PC-3 (cell line): Measurements from ENCODE around the gene BORCS5. TPM values are rescaled to one million over a fixed set of nuclear protein-coding genes. Genes with fewer than 3 reads are reported as not detected.
"Not testable (repeated sequence)": the region's sequence is repeated elsewhere in the genome, so short reads cannot be mapped to it uniquely, and the experiment has no call there.

ENCODE experiments used
- ATAC-seq: fragments of 200-7000 bp; cut with Tn5 transposase; 2 replicates; pipeline ENCODE4 v1.9.1; 2020; ENCODE audit warnings: mild to moderate bottlenecking, moderate library complexity
- BruUV-seq: library from RNA; stranded (reverse); fragments of 400-500 nt; replicated peaks from 2 replicates; lab custom pipeline; 2021; lab: Mats Ljungman, UMichigan
- CTCF ChIA-PET: fragments of 300-600 bp; sonication (Branson Sonifier 250); formaldehyde crosslinking; loops from one replicate; lab custom pipeline; 2022; ENCODE audit warnings: antibody characterized with exemption; lab: Charles Lee
- POLR2A ChIA-PET: fragments of 300-600 bp; sonication (Branson Sonifier 250); formaldehyde crosslinking; loops from one replicate; lab custom pipeline; 2022; ENCODE audit warnings: antibody characterized with exemption; ENCODE audit not compliant: unreplicated experiment; lab: Charles Lee
- DNase-seq: peaks from one replicate; pipeline ENCODE4 v3.0.0-alpha.2; 2015
- H2AFZ ChIP-seq: fragments of 300-600 bp; sonication (generic); 2 replicates; pipeline ENCODE4 v1.6.0; 2016; ENCODE audit warnings: antibody characterized with exemption, low read length
- H3F3A ChIP-seq: fragments of 300-600 bp; sonication (generic); one replicate; pipeline ENCODE4 v1.6.0; 2017; ENCODE audit warnings: antibody characterized with exemption, low read length, control low read depth, mild to moderate bottlenecking; ENCODE audit not compliant: unreplicated experiment
- H3K27ac ChIP-seq: fragments of 300-600 bp; sonication (generic); 2 replicates; pipeline ENCODE4 v1.5.1; 2016; ENCODE audit warnings: mild to moderate bottlenecking, low read length
- H3K27me3 ChIP-seq: fragments of 300-600 bp; sonication (generic); 2 replicates; pipeline ENCODE4 v1.6.1; 2016; ENCODE audit warnings: low read length, mixed read lengths
- H3K36me3 ChIP-seq: fragments of 300-600 bp; sonication (generic); 2 replicates; pipeline ENCODE4 v1.6.1; 2016; ENCODE audit warnings: low read depth, mixed run types, low read length, mixed read lengths
- H3K4me1 ChIP-seq: fragments of 300-600 bp; sonication (generic); 2 replicates; pipeline ENCODE4 v1.5.1; 2016; ENCODE audit warnings: low read length; ENCODE audit not compliant: insufficient read depth
- H3K4me2 ChIP-seq: fragments of 300-600 bp; sonication (generic); 2 replicates; pipeline ENCODE4 v1.6.0; 2016; ENCODE audit warnings: low read length
- H3K4me3 ChIP-seq: fragments of 300-600 bp; sonication (generic); 2 replicates; pipeline ENCODE4 v1.5.1; 2016; ENCODE audit warnings: mild to moderate bottlenecking, low read length, mixed read lengths
- H3K79me2 ChIP-seq: fragments of 300-600 bp; sonication (generic); 2 replicates; pipeline ENCODE4 v1.6.1; 2017; ENCODE audit warnings: low read length, mixed read lengths
- H3K9ac ChIP-seq: fragments of 300-600 bp; sonication (generic); 2 replicates; pipeline ENCODE4 v1.6.0; 2016; ENCODE audit warnings: mild to moderate bottlenecking, low read length
- H3K9me2 ChIP-seq: fragments of 300-600 bp; sonication (generic); replicated peaks from 2 replicates; pipeline ENCODE4 v1.6.1; 2016; ENCODE audit warnings: mixed run types, low read length, mixed read lengths
- H3K9me3 ChIP-seq: fragments of 300-600 bp; sonication (generic); 2 replicates; pipeline ENCODE4 v1.6.1; 2016; ENCODE audit warnings: low read length, mixed read lengths
- H4K20me1 ChIP-seq: fragments of 300-600 bp; sonication (generic); 2 replicates; pipeline ENCODE4 v1.6.1; 2016; ENCODE audit warnings: low read length, mixed read lengths
- EZH2 ChIP-seq: fragments of 300-600 bp; sonication (generic); IDR thresholded peaks from one replicate; pipeline ENCODE4 v1.6.1; 2017; ENCODE audit warnings: antibody characterized with exemption, mild to moderate bottlenecking, low read length; ENCODE audit not compliant: unreplicated experiment
- EZH2phosphoT487 ChIP-seq: fragments of 300-600 bp; sonication (generic); IDR thresholded peaks from 2 replicates; pipeline ENCODE4 v1.6.1; 2018; ENCODE audit warnings: mild to moderate bottlenecking, antibody characterized with exemption, low read length, borderline replicate concordance
- intact Hi-C: fragments of 100-400 bp; cut with micrococcal nuclease; formaldehyde crosslinking; loops from 2 replicates; pipeline ENCODE4 v1.9.0; 2023
- total RNA-seq: library from RNA; depleted of rRNA; stranded (reverse); fragments of >200 nt; gene quantifications from 2 replicates; pipeline ENCODE4 v1.2.3, GENCODE V29; 2014
- TF ChIP-seq, protein P1 (sequence below): fragments of 300-600 bp; sonication (generic); conservative IDR thresholded peaks from 2 replicates; pipeline ENCODE4 v1.5.1; 2017; ENCODE audit warnings: antibody characterized with exemption, low read depth, mild to moderate bottlenecking, low read length

BORCS5 gene
- total RNA-seq, 1 experiment from 2014 or later = 2.3 TPM

DNA sequence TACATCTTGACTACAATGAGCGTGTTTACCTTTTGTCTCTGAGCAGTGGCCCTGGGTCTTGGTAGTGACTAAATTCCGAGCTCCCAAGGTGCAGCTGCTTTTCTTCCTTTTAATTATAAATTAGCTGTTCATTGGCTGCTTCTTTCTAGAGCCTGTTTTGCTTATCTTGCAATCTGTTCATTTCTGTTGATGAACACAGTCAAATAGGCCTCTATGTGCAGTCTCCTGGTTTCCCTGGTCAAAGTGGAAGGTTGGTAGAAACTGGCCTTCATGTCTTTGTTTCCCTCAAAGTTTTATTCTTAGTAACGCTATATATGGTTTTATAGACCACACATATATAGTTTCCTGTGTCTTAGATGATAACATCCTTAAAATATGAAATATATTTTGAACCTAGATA, 111.7 kb downstream of the BORCS5 start:
- BruUV-seq = no TSS peak
- Histone ChIP-seq H3K27ac (peak overlapping the region; percentile 70), H3K4me1 (peaks cover 22% of the 10 kb centered on the region), H3K9me3 (no peaks in the 10 kb centered on the region), H3K27me3 (no peaks in the 10 kb centered on the region), H2AFZ (no peak overlapping the region), H3K9ac (peak overlapping the region; percentile 26; the same call in 1 of the 2 replicates), H3K4me2 (no peak overlapping the region), H3K79me2 (no peaks in the 10 kb centered on the region), H3K36me3 (no peaks in the 10 kb centered on the region), H3K9me2 (no peaks in the 10 kb centered on the region), H3F3A (no peaks in the 10 kb centered on the region), H4K20me1 (no peaks in the 10 kb centered on the region), H3K4me3 (no peak overlapping the region)
- POLR2A ChIA-PET = no interaction called here
- no peak for DNase-seq
- CTCF ChIA-PET = no interaction called here
- TF ChIP-seq, protein P1, sequence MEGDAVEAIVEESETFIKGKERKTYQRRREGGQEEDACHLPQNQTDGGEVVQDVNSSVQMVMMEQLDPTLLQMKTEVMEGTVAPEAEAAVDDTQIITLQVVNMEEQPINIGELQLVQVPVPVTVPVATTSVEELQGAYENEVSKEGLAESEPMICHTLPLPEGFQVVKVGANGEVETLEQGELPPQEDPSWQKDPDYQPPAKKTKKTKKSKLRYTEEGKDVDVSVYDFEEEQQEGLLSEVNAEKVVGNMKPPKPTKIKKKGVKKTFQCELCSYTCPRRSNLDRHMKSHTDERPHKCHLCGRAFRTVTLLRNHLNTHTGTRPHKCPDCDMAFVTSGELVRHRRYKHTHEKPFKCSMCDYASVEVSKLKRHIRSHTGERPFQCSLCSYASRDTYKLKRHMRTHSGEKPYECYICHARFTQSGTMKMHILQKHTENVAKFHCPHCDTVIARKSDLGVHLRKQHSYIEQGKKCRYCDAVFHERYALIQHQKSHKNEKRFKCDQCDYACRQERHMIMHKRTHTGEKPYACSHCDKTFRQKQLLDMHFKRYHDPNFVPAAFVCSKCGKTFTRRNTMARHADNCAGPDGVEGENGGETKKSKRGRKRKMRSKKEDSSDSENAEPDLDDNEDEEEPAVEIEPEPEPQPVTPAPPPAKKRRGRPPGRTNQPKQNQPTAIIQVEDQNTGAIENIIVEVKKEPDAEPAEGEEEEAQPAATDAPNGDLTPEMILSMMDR = no peak
- no peak for TF ChIP-seq EZH2phosphoT487
- no peak for TF ChIP-seq EZH2
- ATAC-seq = no peak
- intact Hi-C loops = no loop called here

DNA sequence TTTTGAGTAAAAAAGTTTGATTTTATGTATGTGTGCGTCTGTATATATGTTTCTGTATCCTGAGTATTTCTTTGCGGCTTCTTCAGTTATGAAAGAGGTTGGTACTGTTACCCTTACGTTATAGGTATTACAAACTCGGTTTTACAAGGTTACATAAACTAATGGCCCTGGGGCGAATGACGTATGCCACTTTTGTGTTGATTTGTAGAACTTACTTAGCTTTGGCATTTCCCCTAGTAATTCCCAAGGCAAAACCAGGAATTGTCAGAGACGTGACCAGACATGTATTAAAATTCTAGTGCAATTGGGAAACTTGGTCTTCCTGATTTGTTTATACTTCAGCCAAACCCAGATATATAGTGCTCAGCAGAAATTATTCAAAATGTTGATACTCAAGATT, 112.5 kb downstream of the BORCS5 start:
- H3K36me3 ChIP-seq = no peaks in the 10 kb centered on the region
- ChIA-PET POLR2A (interaction anchor here (0.6 kb wide), 2 partner anchors 15 to 79 kb away, joined by 3 to 5 read pairs; no protein-coding TSS in a partner anchor), CTCF (no interaction called here)
- TF ChIP-seq EZH2phosphoT487 = no peak
- no peak for TF ChIP-seq EZH2
- TF ChIP-seq, protein P1 = no peak
- peak overlapping the region; percentile 0; the same call in 1 of the 2 replicates for H3K4me2 ChIP-seq
- BruUV-seq = no TSS peak
- H3K4me1 ChIP-seq = peaks cover 22% of the 10 kb centered on the region
- no peaks in the 10 kb centered on the region for H3K79me2 ChIP-seq
- no peak overlapping the region for H2AFZ ChIP-seq
- H3K27ac ChIP-seq = peak overlapping the region; percentile 74
- intact Hi-C loops = no loop called here
- H3F3A ChIP-seq = no peaks in the 10 kb centered on the region
- no peaks in the 10 kb centered on the region for H4K20me1 ChIP-seq
- H3K9me2 ChIP-seq = no peaks in the 10 kb centered on the region
- H3K27me3 ChIP-seq = no peaks in the 10 kb centered on the region
- peak; percentile 85 for DNase-seq
- peak; percentile 66 for ATAC-seq
- peak overlapping the region; percentile 45; the same call in 1 of the 2 replicates for H3K9ac ChIP-seq
- no peaks in the 10 kb centered on the region for H3K9me3 ChIP-seq
- no peak overlapping the region for H3K4me3 ChIP-seq

DNA sequence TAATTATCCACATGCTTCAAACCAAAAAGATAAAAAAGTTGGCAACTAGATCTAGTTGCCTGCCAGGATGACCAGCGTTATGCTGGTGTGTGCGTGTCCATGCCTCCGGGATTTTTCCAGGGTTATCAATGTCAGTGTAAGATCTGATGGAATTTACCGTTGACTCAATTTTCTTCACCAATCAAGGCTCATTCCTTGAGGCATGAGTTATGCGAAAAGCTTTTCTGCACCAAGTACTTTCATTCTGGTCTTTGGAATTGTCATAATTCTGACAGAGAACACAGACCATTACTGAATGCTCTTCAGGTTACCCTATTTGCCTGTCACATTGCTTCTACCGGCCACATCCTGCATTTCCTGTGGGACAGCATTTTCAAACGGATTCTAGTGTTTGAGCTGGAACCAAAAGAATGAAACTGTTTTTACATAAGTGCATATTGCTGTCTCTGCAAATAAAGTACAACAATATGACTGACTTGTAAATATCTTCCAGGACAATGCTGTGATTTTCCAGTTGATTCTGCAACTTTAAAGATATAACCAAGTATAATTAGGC, 114.0 kb downstream of the BORCS5 start:
- Histone ChIP-seq H3K9ac (no peak overlapping the region; the same call in 1 of the 2 replicates), H3K36me3 (no peaks in the 10 kb centered on the region; the same call in 1 of the 2 replicates), H4K20me1 (no peaks in the 10 kb centered on the region), H3F3A (no peaks in the 10 kb centered on the region), H3K9me2 (no peaks in the 10 kb centered on the region), H3K4me3 (no peak overlapping the region), H3K9me3 (no peaks in the 10 kb centered on the region), H3K4me2 (0 out of 2 replicates have a peak overlapping the region, but pooled peaks have one; percentile 20), H3K4me1 (peaks cover 22% of the 10 kb centered on the region), H3K27me3 (no peaks in the 10 kb centered on the region), H2AFZ (no peak overlapping the region), H3K27ac (peak overlapping the region; percentile 74), H3K79me2 (no peaks in the 10 kb centered on the region)
- CTCF ChIA-PET = no interaction called here
- DNase-seq (peak; percentile 43), ATAC-seq (peak; percentile 22; the same call in 1 of the 2 replicates)
- BruUV-seq = no TSS peak
- POLR2A ChIA-PET = interaction anchor here (0.6 kb wide), 1 partner anchor 142 kb away, joined by 3 read pairs; no protein-coding TSS in a partner anchor
- TF ChIP-seq EZH2 = no peak
- TF ChIP-seq, protein P1 = no peak
- no peak for TF ChIP-seq EZH2phosphoT487
- intact Hi-C loops = no loop called here

DNA sequence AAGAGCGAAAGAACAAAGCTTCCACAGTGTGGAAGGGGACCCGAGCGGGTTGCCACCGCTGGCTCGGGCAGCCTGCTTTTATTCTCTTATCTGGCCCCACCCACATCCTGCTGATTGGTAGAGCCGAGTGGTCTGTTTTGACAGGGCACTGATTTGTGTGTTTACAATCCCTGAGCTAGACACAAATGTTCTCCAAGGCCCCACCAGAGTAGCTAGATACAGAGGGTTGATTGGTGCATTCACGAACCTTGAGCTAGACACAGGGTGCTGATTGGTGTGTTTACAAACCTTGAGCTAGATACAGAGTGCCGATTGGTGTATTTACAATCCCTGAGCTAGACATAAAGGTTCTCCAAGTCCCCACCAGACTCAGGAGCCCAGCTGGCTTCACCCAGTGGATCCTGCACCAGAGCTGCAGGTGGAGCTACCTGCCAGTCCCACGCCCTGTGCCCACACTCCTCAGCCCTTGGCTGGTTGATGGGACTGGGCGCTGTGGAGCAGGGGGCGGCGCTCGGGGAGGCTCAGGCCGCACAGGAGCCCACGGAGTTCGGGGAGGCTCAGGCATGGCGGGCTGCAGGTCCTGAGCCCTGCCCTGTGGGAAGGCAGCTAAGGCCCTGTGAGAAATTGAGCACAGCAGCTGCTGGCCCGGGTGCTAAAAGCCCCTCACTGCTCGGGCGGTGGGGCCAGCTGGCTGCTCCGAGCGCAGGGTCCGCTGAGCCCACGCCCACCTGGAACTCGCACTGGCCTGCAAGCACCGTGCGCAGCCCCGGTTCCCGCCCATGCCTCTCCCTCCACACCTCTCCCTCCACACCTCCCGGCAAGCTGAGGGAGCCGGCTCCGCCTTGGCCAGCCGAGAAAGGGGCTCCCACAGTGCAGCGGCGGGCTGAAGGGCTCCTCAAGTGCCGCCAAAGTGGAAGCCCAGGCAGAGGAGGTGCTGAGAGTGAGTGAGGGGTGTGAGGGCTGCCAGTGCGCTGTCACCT, 115.4 kb downstream of the BORCS5 start:
- H3F3A ChIP-seq, POLR2A ChIA-PET, H3K4me2 ChIP-seq, H4K20me1 ChIP-seq, BruUV-seq, DNase-seq, H3K4me3 ChIP-seq, H3K79me2 ChIP-seq, H2AFZ ChIP-seq, CTCF ChIA-PET, ATAC-seq, H3K27me3 ChIP-seq, intact Hi-C loops, H3K27ac ChIP-seq, H3K36me3 ChIP-seq, H3K9ac ChIP-seq, H3K9me3 ChIP-seq, H3K9me2 ChIP-seq: not testable (repeated sequence)
- H3K4me1 ChIP-seq = peaks cover 22% of the 10 kb centered on the region
